DMS53 treated with DMSO at 0.1 percent for 48 hours (cell line): Measurements from ENCODE around the gene MAN2C1.
A peak's percentile ranks its signal among the peaks of the same experiment; 100 is the strongest.
"Not testable (repeated sequence)": the region's sequence is repeated elsewhere in the genome, so short reads cannot be mapped to it uniquely, and the experiment has no call there.

ENCODE experiments used
- DNase-seq: peaks from one replicate; lab custom pipeline; 2025; ENCODE audit not compliant: unreplicated experiment; lab: John Stamatoyannopoulos, UW

Gene MAN2C1

GRCh38 chr15:75367913-75368688 is at the start of gene MAN2C1:
Gene MAN2C1 (minus strand): TSS chr15:75368607. CDS start chr15:75368583, 24 bp downstream.
- peak; percentile 87 for DNase-seq

- DNase-seq, result no peak
Observed at GRCh38 chr15:75416584-75416983, 48.2 kb upstream of the MAN2C1 start.

GRCh38 chr15:75410196-75410595 is 41.8 kb upstream of the MAN2C1 start:
- DNase-seq, result no peak

- DNase-seq, result no peak
Observed at GRCh38 chr15:75407083-75407482, 38.7 kb upstream of the MAN2C1 start.

- no peak for DNase-seq
Observed at GRCh38 chr15:75403892-75404291, 35.5 kb upstream of the MAN2C1 start.

- no peak for DNase-seq
Observed at GRCh38 chr15:75397494-75397893, 29.1 kb upstream of the MAN2C1 start.

- peak; percentile 26 for DNase-seq
Observed at GRCh38 chr15:75389791-75390382, 21.5 kb upstream of the MAN2C1 start.

GRCh38 chr15:75383986-75384385 is 15.6 kb upstream of the MAN2C1 start:
- not testable (repeated sequence) for DNase-seq

- no peak for DNase-seq
Observed at GRCh38 chr15:75380773-75381172, 12.4 kb upstream of the MAN2C1 start.

GRCh38 chr15:75371901-75372688 is 3.7 kb upstream of the MAN2C1 start:
- no peak for DNase-seq

GRCh38 chr15:75371486-75371885 is 3.1 kb upstream of the MAN2C1 start:
- DNase-seq, result no peak

- DNase-seq, result no peak
Observed at GRCh38 chr15:75369897-75370581, 1.6 kb upstream of the MAN2C1 start.

- peak; percentile 35 for DNase-seq
Observed at GRCh38 chr15:75368689-75369239, 357 bp upstream of the MAN2C1 start.

GRCh38 chr15:75367406-75367912 is 948 bp downstream of the MAN2C1 start:
- DNase-seq, result no peak

- no peak for DNase-seq
Observed at GRCh38 chr15:75367006-75367405, 1.4 kb downstream of the MAN2C1 start.

- DNase-seq, result no peak
Observed at GRCh38 chr15:75366163-75366562, 2.2 kb downstream of the MAN2C1 start.

GRCh38 chr15:75364881-75365280 is 3.5 kb downstream of the MAN2C1 start:
- no peak for DNase-seq

GRCh38 chr15:75363786-75364185 is 4.6 kb downstream of the MAN2C1 start:
- DNase-seq, result no peak

- DNase-seq, result no peak
Observed at GRCh38 chr15:75362642-75363249, 5.7 kb downstream of the MAN2C1 start.

- no peak for DNase-seq
Observed at GRCh38 chr15:75361989-75362641, 6.3 kb downstream of the MAN2C1 start.
